ENCODE data around the gene WDR90. TPM values are rescaled to one million over a fixed set of nuclear protein-coding genes. Genes with fewer than 3 reads are reported as not detected.

WDR90 gene
- total and polyA plus RNA-seq, 10 of the 15 experiments (the other 5 are each of a cell fraction or from before 2014, with no cell fraction given): 2.0 to 65.0 (median 16.7) TPM

- Histone ChIP-seq H3K4me2 (ENCODE audit: control insufficient read depth, insufficient read depth) (no peak overlapping the region), H3K9ac (ENCODE audit: control insufficient read depth, insufficient read depth, low read length) (no peak overlapping the region), H3K36me3 (ENCODE audit: control insufficient read depth in 2 of 2, insufficient read depth in 2 of 2, low read length in 1 of 2) (peaks cover 0 to 18% of the 10 kb centered on the region in 2 experiments; a peak in 3 of 4 replicates), H3K27me3 (replicated peaks in 1 of 2; ENCODE audit: control insufficient read depth in 2 of 2, insufficient read depth in 2 of 2, low read length in 1 of 2) (no peaks in the 10 kb centered on the region), H3K4me1 (ENCODE audit: control insufficient read depth, insufficient read depth, low read length) (no peaks in the 10 kb centered on the region), H3K79me2 (ENCODE audit: control insufficient read depth, insufficient read depth, low read length) (peaks cover 2% of the 10 kb centered on the region; the same call in 1 of the 2 replicates), H3K27ac (ENCODE audit: control insufficient read depth, insufficient read depth) (no peak overlapping the region), H3K4me3 (no peak overlapping the region), H3K9me3 (replicated peaks; ENCODE audit: control insufficient read depth, insufficient read depth, low read length) (no peaks in the 10 kb centered on the region), H4K20me1 (ENCODE audit: control insufficient read depth, insufficient read depth) (no peaks in the 10 kb centered on the region; the same call in 1 of the 2 replicates), H2AFZ (ENCODE audit: control insufficient read depth, low read depth, low read length) (no peak overlapping the region)
- BruUV-seq (replicated peaks): TSS peak; percentile 43
- in situ Hi-C loops (cut with MboI) (no loop called here), intact Hi-C loops (cut with micrococcal nuclease; ENCODE audit: unreplicated experiment) (no loop called here)
- no peak for DNase-seq (ENCODE audit: low read depth, low spot score)
- no peak for TF ChIP-seq NR2C1 (IDR thresholded peaks at IDR 0.05)
- 0 out of 2 replicates have a peak, but pooled peaks have one; percentile 20 for TF ChIP-seq POLR2AphosphoS5 (IDR thresholded peaks at IDR 0.05; ENCODE audit: low read length)
- TF ChIP-seq POLR2A (IDR thresholded peaks at IDR 0.05; ENCODE audit: low read depth, low read length): peak; percentile 21; the same call in 1 of the 2 replicates
- TF ChIP-seq E2F4 (IDR thresholded peaks at IDR 0.05; ENCODE audit: low read depth, low read length): no peak
- RAD21 ChIA-PET (ENCODE audit: unreplicated experiment): no interaction called here
- CTCF ChIA-PET: no interaction called here
- FAIRE-seq: no peak
- ATAC-seq: no peak
- SMC1A ChIA-PET (ENCODE audit: uncharacterized antibody, unreplicated experiment): no interaction called here
- POLR2A ChIA-PET: no interaction called here
- WGBS (ENCODE audit: insufficient coverage, insufficient replicate concordance, low lambda C conversion rate, missing lambda C conversion rate): 92% methylated on average over 22 of the region's 22 CpGs
Measured at GRCh38 chr16:674214-674881, 25.2 kb downstream of the WDR90 start.
